Suprapubic skin (tissue), 4 donors: ENCODE data around the gene OR5V1. TPM values are rescaled to one million over a fixed set of nuclear protein-coding genes. Genes with fewer than 3 reads are reported as not detected.
"Not testable (repeated sequence)": the region's sequence is repeated elsewhere in the genome, so short reads cannot be mapped to it uniquely, and the experiment has no call there.

ENCODE experiments used
- DNase-seq, 2 donors: peaks; one replicate each; pipeline ENCODE4 v3.0.0-alpha.2; 2019; ENCODE audit warnings: low spot score in 2 of 2
- H3K27ac ChIP-seq: fragments of 200-600 bp; sonication (generic); one replicate; pipeline ENCODE4 v1.5.1; 2019
- H3K27me3 ChIP-seq: fragments of 200-600 bp; sonication (generic); one replicate; pipeline ENCODE4 v1.5.1; 2019
- H3K36me3 ChIP-seq: fragments of 200-600 bp; sonication (generic); one replicate; pipeline ENCODE4 v1.5.1; 2019
- H3K4me1 ChIP-seq: fragments of 200-600 bp; sonication (generic); one replicate; pipeline ENCODE4 v1.5.1; 2019
- H3K4me3 ChIP-seq: fragments of 200-600 bp; sonication (generic); one replicate; pipeline ENCODE4 v1.5.1; 2019; ENCODE audit warnings: mild to moderate bottlenecking
- H3K9me3 ChIP-seq: fragments of 200-600 bp; sonication (generic); one replicate; pipeline ENCODE4 v1.5.1; 2019
- EP300 ChIP-seq: sonication (generic); formaldehyde crosslinking; IDR thresholded peaks from one replicate; pipeline ENCODE4 v1.6.1; 2017; ENCODE audit warnings: antibody characterized with exemption
- POLR2A ChIP-seq, 2 donors: fragments of 450-650 bp; IDR thresholded peaks; one replicate each; pipeline ENCODE4 v1.6.1; 2017; ENCODE audit warnings: antibody characterized with exemption in 2 of 2, mild to moderate bottlenecking in 2 of 2, moderate library complexity in 2 of 2
- POLR2AphosphoS5 ChIP-seq, 3 donors: sonication (generic); formaldehyde crosslinking; IDR thresholded peaks; one replicate each; pipeline ENCODE4 v1.6.1; 2017; ENCODE audit warnings: antibody characterized with exemption in 3 of 3
- WGBS: methylation state at CpG from one replicate; pipeline ENCODE4 v1.1.5; 2018; 5-methylcytosine and 5-hydroxymethylcytosine counted together
- total RNA-seq, 4 donors: library from RNA; depleted of rRNA; stranded (reverse); fragments of >200 nt; gene quantifications; one replicate each; pipeline ENCODE4 v1.1.0, GENCODE V29; 2016
- TF ChIP-seq, protein P1 (sequence below), 2 donors: fragments of 200-600 bp in 1 of 2; fragments of 450-650 bp in 1 of 2; sonication (generic) in 1 of 2; IDR thresholded peaks; one replicate each; pipeline ENCODE4 v1.5.1; 2016 to 2019; ENCODE audit warnings: antibody characterized with exemption in 2 of 2, mild to moderate bottlenecking in 1 of 2, moderate library complexity in 1 of 2

OR5V1 gene
- total RNA-seq, 4 donors from 2014 or later, result not detected

GRCh38 chr6:29345380-29345779 is 23.3 kb downstream of the OR5V1 start:
- Histone ChIP-seq H3K27ac (no peak overlapping the region), H3K27me3 (no peaks in the 10 kb centered on the region), H3K9me3 (peaks cover 6% of the 10 kb centered on the region), H3K36me3 (no peaks in the 10 kb centered on the region), H3K4me1 (no peaks in the 10 kb centered on the region), H3K4me3 (no peak overlapping the region)
- 74% methylated on average over 3 of the region's 3 CpGs for WGBS
- TF ChIP-seq, protein P1, sequence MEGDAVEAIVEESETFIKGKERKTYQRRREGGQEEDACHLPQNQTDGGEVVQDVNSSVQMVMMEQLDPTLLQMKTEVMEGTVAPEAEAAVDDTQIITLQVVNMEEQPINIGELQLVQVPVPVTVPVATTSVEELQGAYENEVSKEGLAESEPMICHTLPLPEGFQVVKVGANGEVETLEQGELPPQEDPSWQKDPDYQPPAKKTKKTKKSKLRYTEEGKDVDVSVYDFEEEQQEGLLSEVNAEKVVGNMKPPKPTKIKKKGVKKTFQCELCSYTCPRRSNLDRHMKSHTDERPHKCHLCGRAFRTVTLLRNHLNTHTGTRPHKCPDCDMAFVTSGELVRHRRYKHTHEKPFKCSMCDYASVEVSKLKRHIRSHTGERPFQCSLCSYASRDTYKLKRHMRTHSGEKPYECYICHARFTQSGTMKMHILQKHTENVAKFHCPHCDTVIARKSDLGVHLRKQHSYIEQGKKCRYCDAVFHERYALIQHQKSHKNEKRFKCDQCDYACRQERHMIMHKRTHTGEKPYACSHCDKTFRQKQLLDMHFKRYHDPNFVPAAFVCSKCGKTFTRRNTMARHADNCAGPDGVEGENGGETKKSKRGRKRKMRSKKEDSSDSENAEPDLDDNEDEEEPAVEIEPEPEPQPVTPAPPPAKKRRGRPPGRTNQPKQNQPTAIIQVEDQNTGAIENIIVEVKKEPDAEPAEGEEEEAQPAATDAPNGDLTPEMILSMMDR (IDR thresholded peaks at IDR 0.05), result no peak
- TF ChIP-seq POLR2A (IDR thresholded peaks at IDR 0.05) (no peak), POLR2AphosphoS5 (IDR thresholded peaks at IDR 0.05) (no peak), EP300 (no peak)
- DNase-seq, result no peak

GRCh38 chr6:29336269-29336668 is 32.4 kb downstream of the OR5V1 start:
- WGBS, result 82% methylated on average over 2 of the region's 2 CpGs
- Histone ChIP-seq H3K4me1 (no peaks in the 10 kb centered on the region), H3K36me3 (no peaks in the 10 kb centered on the region), H3K9me3 (peaks cover 4% of the 10 kb centered on the region), H3K27me3 (no peaks in the 10 kb centered on the region), H3K4me3 (no peak overlapping the region), H3K27ac (no peak overlapping the region)
- no peak for DNase-seq
- no peak for TF ChIP-seq EP300
- no peak for TF ChIP-seq POLR2AphosphoS5 (IDR thresholded peaks at IDR 0.05)
- TF ChIP-seq POLR2A (IDR thresholded peaks at IDR 0.05), result no peak
- TF ChIP-seq, protein P1 (IDR thresholded peaks at IDR 0.05), result no peak

DNA sequence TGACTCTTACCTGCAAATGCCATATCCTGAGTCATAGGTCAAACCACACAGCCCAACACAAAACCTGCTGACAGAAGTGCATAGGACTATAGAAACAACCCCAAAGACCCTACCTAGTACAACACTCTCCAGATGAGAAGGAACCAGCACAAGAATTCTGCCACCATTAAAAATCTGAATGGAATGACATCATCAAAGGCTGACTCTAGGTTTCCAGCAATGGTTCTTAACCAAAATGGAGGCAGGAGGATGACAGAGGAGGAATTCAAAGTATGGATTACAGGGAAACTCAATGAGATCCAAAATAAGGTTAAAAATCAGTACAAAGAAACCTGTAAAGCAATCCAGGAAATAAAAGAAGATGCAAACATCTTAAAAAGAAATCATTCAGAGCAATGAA is 36.0 kb downstream of the OR5V1 start:
- Histone ChIP-seq H3K36me3 (no peaks in the 10 kb centered on the region), H3K27ac (no peak overlapping the region), H3K9me3 (peaks cover 4% of the 10 kb centered on the region), H3K4me1 (no peaks in the 10 kb centered on the region), H3K27me3 (no peaks in the 10 kb centered on the region), H3K4me3 (no peak overlapping the region)
- TF ChIP-seq EP300, result no peak
- TF ChIP-seq, protein P1 (IDR thresholded peaks at IDR 0.05), result no peak
- no peak for TF ChIP-seq POLR2A (IDR thresholded peaks at IDR 0.05)
- TF ChIP-seq POLR2AphosphoS5 (IDR thresholded peaks at IDR 0.05), result no peak
- DNase-seq, result no peak

GRCh38 chr6:29325777-29326176 is 42.9 kb downstream of the OR5V1 start:
- Histone ChIP-seq H3K9me3 (no peaks in the 10 kb centered on the region), H3K27ac (no peak overlapping the region), H3K27me3 (no peaks in the 10 kb centered on the region), H3K36me3 (no peaks in the 10 kb centered on the region), H3K4me3 (no peak overlapping the region), H3K4me1 (no peaks in the 10 kb centered on the region)
- no peak for DNase-seq
- 87% methylated on average over 4 of the region's 4 CpGs for WGBS
- TF ChIP-seq POLR2AphosphoS5 (IDR thresholded peaks at IDR 0.05) (no peak), EP300 (no peak), POLR2A (IDR thresholded peaks at IDR 0.05) (no peak)
- TF ChIP-seq, protein P1 (IDR thresholded peaks at IDR 0.05), result no peak

DNA sequence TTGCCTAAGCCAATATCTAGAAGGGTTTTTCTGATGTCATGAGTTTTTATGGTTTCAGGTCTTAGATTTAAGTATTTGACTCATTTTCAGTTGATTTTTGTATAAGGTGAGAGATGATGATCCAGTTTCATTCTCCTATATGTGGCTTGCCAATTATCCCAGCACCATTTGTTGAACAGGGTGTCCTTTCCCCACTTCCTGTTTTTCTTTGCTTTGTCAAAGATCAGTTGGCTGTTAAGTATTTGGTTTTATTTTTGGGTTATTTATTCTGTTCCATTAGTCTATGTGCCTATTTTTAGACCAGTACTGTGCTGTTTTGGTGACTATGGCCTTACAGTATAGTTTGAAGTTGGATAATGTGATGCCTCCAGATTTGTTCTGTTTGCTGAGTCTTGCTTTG is 45.3 kb downstream of the OR5V1 start:
- not testable (repeated sequence) for H3K27me3 ChIP-seq, H3K4me1 ChIP-seq, H3K36me3 ChIP-seq, H3K9me3 ChIP-seq, H3K4me3 ChIP-seq, DNase-seq, H3K27ac ChIP-seq

GRCh38 chr6:29319931-29320330 is 48.7 kb downstream of the OR5V1 start:
- Histone ChIP-seq H3K27ac (no peak overlapping the region), H3K27me3 (no peaks in the 10 kb centered on the region), H3K4me1 (no peaks in the 10 kb centered on the region), H3K9me3 (no peaks in the 10 kb centered on the region), H3K36me3 (no peaks in the 10 kb centered on the region), H3K4me3 (no peak overlapping the region)
- no peak for TF ChIP-seq POLR2A (IDR thresholded peaks at IDR 0.05)
- no peak for TF ChIP-seq POLR2AphosphoS5 (IDR thresholded peaks at IDR 0.05)
- TF ChIP-seq, protein P1 (IDR thresholded peaks at IDR 0.05), result no peak
- no peak for TF ChIP-seq EP300
- 86% methylated on average over 2 of the region's 2 CpGs for WGBS
- no peak for DNase-seq
